Measurements from ENCODE around the gene SMS.

DNA sequence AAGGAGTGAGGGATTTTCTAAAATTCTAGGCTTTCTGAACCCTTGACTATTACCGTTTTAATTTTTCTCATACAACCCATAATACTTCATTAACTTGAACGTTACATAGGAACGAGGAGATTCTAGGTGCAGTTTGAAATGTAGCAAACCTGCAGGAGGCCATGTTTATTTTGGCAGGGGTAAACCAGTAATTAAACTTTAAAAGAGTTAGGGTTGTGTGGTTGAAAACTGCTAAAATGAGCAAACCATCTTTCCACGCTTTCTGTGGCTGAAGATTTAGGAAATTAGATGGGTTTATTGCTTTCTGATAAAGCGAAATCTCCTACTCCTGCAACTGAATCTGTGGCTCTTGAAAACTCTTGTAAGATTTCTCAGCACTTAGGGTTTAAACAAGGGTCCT is 93.3 kb downstream of the SMS start:
- TF ChIP-seq ELF4 (CRISPR knock-in tag; IDR thresholded peaks at IDR 0.05; ENCODE audit: low read depth) = no peak
- TF ChIP-seq CTCF (IDR thresholded peaks at IDR 0.05) = no peak
- TF ChIP-seq ZBTB21 (CRISPR knock-in tag; IDR thresholded peaks at IDR 0.05; ENCODE audit: borderline replicate concordance) = no peak
- no peak for TF ChIP-seq ZNF219 (CRISPR knock-in tag; IDR thresholded peaks at IDR 0.05; ENCODE audit: borderline replicate concordance)
- no peak for TF ChIP-seq MYBL2 (CRISPR knock-in tag; IDR thresholded peaks at IDR 0.05)

All from WTC11 (cell line).